Spleen (tissue), 7 donors: ENCODE measurements around the gene DDAH1.

Source experiments
- POLR2A ChIP-seq, 3 donors: fragments of 450-650 bp; IDR thresholded peaks; one replicate each; pipeline ENCODE4 v1.5.1; 2017; ENCODE audit warnings: antibody characterized with exemption in 3 of 3, mild to moderate bottlenecking in 1 of 3
- POLR2AphosphoS5 ChIP-seq, 3 donors: sonication (generic); formaldehyde crosslinking; IDR thresholded peaks; one replicate each; pipeline ENCODE4 v1.5.1; 2017; ENCODE audit warnings: antibody characterized with exemption in 3 of 3
- TF ChIP-seq, protein P1 (sequence below), 11 experiments: fragments of 200-600 bp in 7 of 11; fragments of 450-650 bp in 4 of 11; sonication (generic) in 4 of 11; IDR thresholded peaks in 8 of 11; conservative IDR thresholded peaks in 3 of 11; 1 replicate in 7 of 11; 2 replicates in 4 of 11; pipeline versions ENCODE4 v1.4.0 to v1.8.0; 2016 to 2021; ENCODE audit warnings: antibody characterized with exemption in 11 of 11, inconsistent platforms in 4 of 11, mild to moderate bottlenecking in 1 of 11
- donor health status: DM: no; HTN: no; CAD: no; lungs with moderate emphysema.
- donor health status: DM: no; HTN: no; CAD: no.
- donor health status: DM: no; HTN: no; CAD: no.

DNA sequence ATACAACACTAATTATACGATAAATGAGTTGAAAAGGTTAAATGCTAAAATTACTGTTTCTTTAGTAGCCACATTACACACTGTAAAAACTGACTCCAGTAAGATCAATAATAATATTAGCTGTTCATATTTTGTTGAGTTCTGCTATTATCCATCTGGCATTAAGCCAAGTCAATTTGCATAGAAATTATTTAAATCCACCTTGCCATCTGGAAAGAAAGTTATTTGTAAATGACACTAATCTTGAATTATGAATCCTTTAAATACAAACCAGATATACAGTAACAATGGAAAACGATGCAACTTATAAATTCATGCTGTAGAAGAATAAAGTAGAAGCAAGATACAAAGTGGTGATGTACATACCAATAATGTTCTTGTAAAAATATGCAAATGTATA, 107.1 kb downstream of the DDAH1 start:
- TF ChIP-seq, protein P1, sequence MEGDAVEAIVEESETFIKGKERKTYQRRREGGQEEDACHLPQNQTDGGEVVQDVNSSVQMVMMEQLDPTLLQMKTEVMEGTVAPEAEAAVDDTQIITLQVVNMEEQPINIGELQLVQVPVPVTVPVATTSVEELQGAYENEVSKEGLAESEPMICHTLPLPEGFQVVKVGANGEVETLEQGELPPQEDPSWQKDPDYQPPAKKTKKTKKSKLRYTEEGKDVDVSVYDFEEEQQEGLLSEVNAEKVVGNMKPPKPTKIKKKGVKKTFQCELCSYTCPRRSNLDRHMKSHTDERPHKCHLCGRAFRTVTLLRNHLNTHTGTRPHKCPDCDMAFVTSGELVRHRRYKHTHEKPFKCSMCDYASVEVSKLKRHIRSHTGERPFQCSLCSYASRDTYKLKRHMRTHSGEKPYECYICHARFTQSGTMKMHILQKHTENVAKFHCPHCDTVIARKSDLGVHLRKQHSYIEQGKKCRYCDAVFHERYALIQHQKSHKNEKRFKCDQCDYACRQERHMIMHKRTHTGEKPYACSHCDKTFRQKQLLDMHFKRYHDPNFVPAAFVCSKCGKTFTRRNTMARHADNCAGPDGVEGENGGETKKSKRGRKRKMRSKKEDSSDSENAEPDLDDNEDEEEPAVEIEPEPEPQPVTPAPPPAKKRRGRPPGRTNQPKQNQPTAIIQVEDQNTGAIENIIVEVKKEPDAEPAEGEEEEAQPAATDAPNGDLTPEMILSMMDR (IDR thresholded peaks at IDR 0.05 in 8 of 11, conservative IDR thresholded peaks at IDR 0.05 in 3 of 11) = no peak
- TF ChIP-seq POLR2AphosphoS5 (IDR thresholded peaks at IDR 0.05) (no peak), POLR2A (IDR thresholded peaks at IDR 0.05) (no peak)
